Liver (tissue), 9 donors: Measurements from ENCODE around the gene B4GALNT2. TPM values are rescaled to one million over a fixed set of nuclear protein-coding genes. Genes with fewer than 3 reads are reported as not detected.

Source experiments
- DNase-seq: peaks from one replicate; pipeline ENCODE4 v3.0.0-alpha.2; 2017; ENCODE audit warnings: low spot score
- H3K27ac ChIP-seq, 2 donors: one replicate each; pipeline ENCODE4 v1.7.0; 2013; ENCODE audit warnings: inconsistent platforms in 2 of 2, low read length in 2 of 2, control low read depth in 1 of 2, low read depth in 1 of 2, mild to moderate bottlenecking in 1 of 2
- H3K27me3 ChIP-seq, 4 donors: one replicate each; pipeline versions ENCODE4 v1.6.1 to v1.7.0; 2013; ENCODE audit warnings: low read length in 3 of 4, inconsistent platforms in 1 of 4, mild to moderate bottlenecking in 1 of 4, moderate library complexity in 1 of 4; ENCODE audit not compliant: control insufficient read depth in 4 of 4, insufficient read depth in 4 of 4
- H3K36me3 ChIP-seq, 4 donors: one replicate each; pipeline versions ENCODE4 v1.6.1 to v1.7.0; 2013; ENCODE audit warnings: low read length in 3 of 4, mild to moderate bottlenecking in 3 of 4, low read depth in 1 of 4, moderate library complexity in 1 of 4; ENCODE audit not compliant: control insufficient read depth in 4 of 4, insufficient read depth in 3 of 4
- H3K4me1 ChIP-seq, 4 donors: one replicate each; pipeline versions ENCODE4 v1.6.1 to v1.7.0; 2013; ENCODE audit warnings: low read length in 3 of 4, mild to moderate bottlenecking in 3 of 4, moderate library complexity in 1 of 4; ENCODE audit not compliant: control insufficient read depth in 4 of 4, insufficient read depth in 4 of 4
- H3K4me3 ChIP-seq, 3 donors: one replicate each; pipeline versions ENCODE4 v1.6.1 to v1.7.0; 2013; ENCODE audit warnings: low read length in 3 of 3, control low read depth in 1 of 3, low read depth in 1 of 3, mild to moderate bottlenecking in 1 of 3
- H3K9ac ChIP-seq, 2 donors: one replicate each; pipeline ENCODE4 v1.7.0; 2013; ENCODE audit warnings: low read length in 2 of 2, mild to moderate bottlenecking in 2 of 2, moderate library complexity in 2 of 2, control low read depth in 1 of 2, low read depth in 1 of 2
- H3K9me3 ChIP-seq, 4 donors: one replicate each; pipeline versions ENCODE4 v1.6.1 to v1.7.0; 2013; ENCODE audit warnings: low read length in 3 of 4; ENCODE audit not compliant: control insufficient read depth in 4 of 4
- EGR1 ChIP-seq, 2 donors: IDR thresholded peaks; 2 replicates each; pipeline ENCODE4 v1.6.1; 2016 to 2018; ENCODE audit warnings: antibody characterized with exemption in 2 of 2, low read depth in 2 of 2
- FOXA1 ChIP-seq: IDR thresholded peaks from 2 replicates; pipeline ENCODE4 v1.6.1; 2016; ENCODE audit warnings: antibody characterized with exemption
- FOXA2 ChIP-seq: IDR thresholded peaks from 2 replicates; pipeline ENCODE4 v1.6.1; 2016; ENCODE audit warnings: antibody characterized with exemption
- HNF4G ChIP-seq: IDR thresholded peaks from 2 replicates; pipeline ENCODE4 v1.6.1; 2016; ENCODE audit warnings: antibody characterized with exemption
- JUND ChIP-seq, 2 donors: IDR thresholded peaks; 2 replicates each; pipeline ENCODE4 v1.6.1; 2016; ENCODE audit warnings: antibody characterized with exemption in 2 of 2
- NR2F2 ChIP-seq: IDR thresholded peaks from 2 replicates; pipeline ENCODE4 v1.6.1; 2016; ENCODE audit warnings: antibody characterized with exemption
- RAD21 ChIP-seq, 2 donors: IDR thresholded peaks; 2 replicates each; pipeline ENCODE4 v1.6.1; 2016; ENCODE audit warnings: antibody characterized with exemption in 2 of 2, mild to moderate bottlenecking in 2 of 2
- RXRA ChIP-seq, 2 donors: IDR thresholded peaks; 2 replicates each; pipeline ENCODE4 v1.6.1; 2017 to 2018; ENCODE audit warnings: antibody characterized with exemption in 2 of 2, mild to moderate bottlenecking in 1 of 2
- SP1 ChIP-seq: IDR thresholded peaks from 2 replicates; pipeline ENCODE4 v1.6.1; 2018; ENCODE audit warnings: antibody characterized with exemption, mild to moderate bottlenecking
- TAF1 ChIP-seq: conservative IDR thresholded peaks from 2 replicates; pipeline ENCODE4 v1.6.1; 2016; ENCODE audit warnings: antibody characterized with exemption, mild to moderate bottlenecking
- YY1 ChIP-seq: IDR thresholded peaks from 2 replicates; pipeline ENCODE4 v1.6.1; 2016; ENCODE audit warnings: antibody characterized with exemption, mild to moderate bottlenecking
- WGBS: extraction: QIAGEN DNeasy Blood & Tissue Kit; methylation state at CpG from one replicate; pipeline ENCODE4 v1.1.7; 2013; 5-methylcytosine and 5-hydroxymethylcytosine counted together
- polyA plus RNA-seq, 2 donors: library from polyadenylated mRNA; stranded (reverse) in 1 of 2; unstranded in 1 of 2; fragments of 200-250 nt in 1 of 2; fragments of >200 nt in 1 of 2; fragmentation: Nextera tagmentation in 1 of 2; extraction: Ambion mirVana in 1 of 2; gene quantifications; one replicate each; pipeline versions ENCODE4 v1.2.1 to v1.2.3, GENCODE V29; 2013 to 2015
- total RNA-seq, 2 donors: library from RNA; depleted of rRNA; stranded (reverse); fragments of >200 nt; gene quantifications; one replicate each; pipeline ENCODE4 v1.2.3, GENCODE V29; 2014
- TF ChIP-seq, protein P1 (sequence below): IDR thresholded peaks from 2 replicates; pipeline ENCODE4 v1.6.1; 2016; ENCODE audit warnings: antibody characterized with exemption
- TF ChIP-seq, protein P2 (sequence below): fragments of 150-350 bp; IDR thresholded peaks from 2 replicates; pipeline ENCODE4 v1.5.1; 2017; ENCODE audit warnings: improper control_type of control experiment, low read depth, low read length; ENCODE audit not compliant: missing input control
- TF ChIP-seq, protein P3 (sequence below): IDR thresholded peaks from 2 replicates; pipeline ENCODE4 v1.6.1; 2016; ENCODE audit warnings: antibody characterized with exemption
- TF ChIP-seq, protein P4 (sequence below): IDR thresholded peaks from 2 replicates; pipeline ENCODE4 v1.6.1; 2016; ENCODE audit warnings: antibody characterized with exemption, mild to moderate bottlenecking
- TF ChIP-seq, protein P5 (sequence below): IDR thresholded peaks from 2 replicates; pipeline ENCODE4 v1.6.1; 2016; ENCODE audit warnings: antibody characterized with exemption
- donor health status: healthy.
- donor health status: healthy.
- donor health status: healthy.
- donor health status: healthy.
- donor health status: healthy.

Gene B4GALNT2
- total and polyA plus RNA-seq, 4 donors = not detected

DNA sequence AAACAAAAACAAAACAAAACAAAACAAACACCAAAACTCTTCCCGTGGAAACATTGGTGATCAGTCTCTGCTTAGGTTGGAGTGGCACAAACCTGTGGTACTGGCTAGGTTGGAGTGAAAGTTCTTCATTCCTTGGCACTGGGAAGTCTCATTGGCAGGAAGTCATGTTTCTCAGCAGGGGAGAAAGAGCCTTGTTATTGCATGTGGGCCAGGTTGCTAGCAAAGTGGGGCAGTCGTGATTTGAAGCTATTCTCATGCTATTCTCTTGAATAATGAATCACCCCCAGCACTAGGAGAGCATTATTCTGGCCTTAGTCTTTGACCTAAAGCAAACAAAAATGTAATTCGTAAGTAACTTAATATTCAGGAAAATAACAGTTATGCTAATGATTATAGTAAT lies 24.3 kb upstream of the B4GALNT2 start:
- TF ChIP-seq RAD21 (IDR thresholded peaks at IDR 0.05) (no peak), YY1 (no peak), HNF4G (no peak), EGR1 (IDR thresholded peaks at IDR 0.05; ENCODE audit: low read depth in 2 of 2) (no peak), TAF1 (no peak), FOXA2 (no peak), RXRA (IDR thresholded peaks at IDR 0.05) (no peak)
- TF ChIP-seq, protein P1, sequence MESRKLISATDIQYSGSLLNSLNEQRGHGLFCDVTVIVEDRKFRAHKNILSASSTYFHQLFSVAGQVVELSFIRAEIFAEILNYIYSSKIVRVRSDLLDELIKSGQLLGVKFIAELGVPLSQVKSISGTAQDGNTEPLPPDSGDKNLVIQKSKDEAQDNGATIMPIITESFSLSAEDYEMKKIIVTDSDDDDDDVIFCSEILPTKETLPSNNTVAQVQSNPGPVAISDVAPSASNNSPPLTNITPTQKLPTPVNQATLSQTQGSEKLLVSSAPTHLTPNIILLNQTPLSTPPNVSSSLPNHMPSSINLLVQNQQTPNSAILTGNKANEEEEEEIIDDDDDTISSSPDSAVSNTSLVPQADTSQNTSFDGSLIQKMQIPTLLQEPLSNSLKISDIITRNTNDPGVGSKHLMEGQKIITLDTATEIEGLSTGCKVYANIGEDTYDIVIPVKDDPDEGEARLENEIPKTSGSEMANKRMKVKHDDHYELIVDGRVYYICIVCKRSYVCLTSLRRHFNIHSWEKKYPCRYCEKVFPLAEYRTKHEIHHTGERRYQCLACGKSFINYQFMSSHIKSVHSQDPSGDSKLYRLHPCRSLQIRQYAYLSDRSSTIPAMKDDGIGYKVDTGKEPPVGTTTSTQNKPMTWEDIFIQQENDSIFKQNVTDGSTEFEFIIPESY = no peak
- TF ChIP-seq, protein P2, sequence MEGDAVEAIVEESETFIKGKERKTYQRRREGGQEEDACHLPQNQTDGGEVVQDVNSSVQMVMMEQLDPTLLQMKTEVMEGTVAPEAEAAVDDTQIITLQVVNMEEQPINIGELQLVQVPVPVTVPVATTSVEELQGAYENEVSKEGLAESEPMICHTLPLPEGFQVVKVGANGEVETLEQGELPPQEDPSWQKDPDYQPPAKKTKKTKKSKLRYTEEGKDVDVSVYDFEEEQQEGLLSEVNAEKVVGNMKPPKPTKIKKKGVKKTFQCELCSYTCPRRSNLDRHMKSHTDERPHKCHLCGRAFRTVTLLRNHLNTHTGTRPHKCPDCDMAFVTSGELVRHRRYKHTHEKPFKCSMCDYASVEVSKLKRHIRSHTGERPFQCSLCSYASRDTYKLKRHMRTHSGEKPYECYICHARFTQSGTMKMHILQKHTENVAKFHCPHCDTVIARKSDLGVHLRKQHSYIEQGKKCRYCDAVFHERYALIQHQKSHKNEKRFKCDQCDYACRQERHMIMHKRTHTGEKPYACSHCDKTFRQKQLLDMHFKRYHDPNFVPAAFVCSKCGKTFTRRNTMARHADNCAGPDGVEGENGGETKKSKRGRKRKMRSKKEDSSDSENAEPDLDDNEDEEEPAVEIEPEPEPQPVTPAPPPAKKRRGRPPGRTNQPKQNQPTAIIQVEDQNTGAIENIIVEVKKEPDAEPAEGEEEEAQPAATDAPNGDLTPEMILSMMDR = no peak
- TF ChIP-seq, protein P3, sequence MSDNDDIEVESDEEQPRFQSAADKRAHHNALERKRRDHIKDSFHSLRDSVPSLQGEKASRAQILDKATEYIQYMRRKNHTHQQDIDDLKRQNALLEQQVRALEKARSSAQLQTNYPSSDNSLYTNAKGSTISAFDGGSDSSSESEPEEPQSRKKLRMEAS = no peak
- Histone ChIP-seq H3K9me3 (no peaks in the 10 kb centered on the region), H3K27me3 (peaks cover 0 to 2% (median 0%) of the 10 kb centered on the region in 4 donors), H3K27ac (no peak overlapping the region), H3K4me3 (no peak overlapping the region), H3K4me1 (no peaks in the 10 kb centered on the region), H3K36me3 (no peaks in the 10 kb centered on the region), H3K9ac (no peak overlapping the region)
- no peak for DNase-seq
- 70% methylated on average over 3 of the region's 3 CpGs for WGBS

DNA sequence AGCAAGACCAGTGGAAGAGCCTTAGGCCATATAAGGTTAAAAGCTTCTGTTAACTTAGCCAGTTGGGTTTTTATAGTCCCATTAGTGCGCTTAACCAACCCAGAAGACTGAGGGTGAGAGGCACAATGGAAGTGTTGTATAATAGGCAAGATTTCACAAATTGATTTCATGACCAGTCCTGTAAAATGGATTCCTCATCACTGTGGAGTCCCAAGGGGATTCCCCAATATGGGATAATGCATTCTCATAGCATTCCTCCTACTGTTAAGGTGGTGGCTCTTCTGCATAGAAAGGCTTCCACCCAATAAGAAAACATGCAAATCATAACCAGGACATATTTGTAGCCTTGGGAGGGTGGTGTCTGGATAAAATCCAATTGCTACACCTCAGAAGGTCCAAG lies 22.1 kb upstream of the B4GALNT2 start:
- TF ChIP-seq EGR1 (IDR thresholded peaks at IDR 0.05; ENCODE audit: low read depth in 2 of 2) = no peak
- TF ChIP-seq FOXA1 = no peak
- no peak for TF ChIP-seq HNF4G
- no peak for TF ChIP-seq TAF1
- 100% methylated on average over 1 of the region's 1 CpG for WGBS

DNA sequence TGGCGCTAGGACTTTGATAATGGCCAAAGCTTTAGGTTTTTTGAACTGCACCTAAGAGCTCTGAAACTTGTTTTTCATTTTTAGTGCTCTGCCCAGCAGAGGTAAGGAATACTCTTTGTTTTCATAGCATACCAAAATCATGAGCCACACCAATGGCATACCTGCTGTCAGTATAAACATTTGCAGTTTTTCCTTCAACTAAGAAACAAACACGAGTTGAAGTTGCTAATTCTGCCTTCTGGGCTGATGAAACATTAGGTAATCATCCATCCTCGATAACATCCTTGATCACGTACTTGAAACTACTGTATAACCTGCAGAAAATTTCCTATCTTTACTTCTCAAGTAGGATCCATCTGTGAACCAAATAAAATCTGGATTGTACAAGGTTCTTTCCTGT lies 20.6 kb upstream of the B4GALNT2 start:
- H3K4me3 ChIP-seq = no peak overlapping the region
- no peak for DNase-seq
- H3K4me1 ChIP-seq = no peaks in the 10 kb centered on the region
- H3K27me3 ChIP-seq = peaks cover 0 to 2% (median 0%) of the 10 kb centered on the region in 4 donors
- H3K9ac ChIP-seq = no peak overlapping the region
- TF ChIP-seq, protein P4, sequence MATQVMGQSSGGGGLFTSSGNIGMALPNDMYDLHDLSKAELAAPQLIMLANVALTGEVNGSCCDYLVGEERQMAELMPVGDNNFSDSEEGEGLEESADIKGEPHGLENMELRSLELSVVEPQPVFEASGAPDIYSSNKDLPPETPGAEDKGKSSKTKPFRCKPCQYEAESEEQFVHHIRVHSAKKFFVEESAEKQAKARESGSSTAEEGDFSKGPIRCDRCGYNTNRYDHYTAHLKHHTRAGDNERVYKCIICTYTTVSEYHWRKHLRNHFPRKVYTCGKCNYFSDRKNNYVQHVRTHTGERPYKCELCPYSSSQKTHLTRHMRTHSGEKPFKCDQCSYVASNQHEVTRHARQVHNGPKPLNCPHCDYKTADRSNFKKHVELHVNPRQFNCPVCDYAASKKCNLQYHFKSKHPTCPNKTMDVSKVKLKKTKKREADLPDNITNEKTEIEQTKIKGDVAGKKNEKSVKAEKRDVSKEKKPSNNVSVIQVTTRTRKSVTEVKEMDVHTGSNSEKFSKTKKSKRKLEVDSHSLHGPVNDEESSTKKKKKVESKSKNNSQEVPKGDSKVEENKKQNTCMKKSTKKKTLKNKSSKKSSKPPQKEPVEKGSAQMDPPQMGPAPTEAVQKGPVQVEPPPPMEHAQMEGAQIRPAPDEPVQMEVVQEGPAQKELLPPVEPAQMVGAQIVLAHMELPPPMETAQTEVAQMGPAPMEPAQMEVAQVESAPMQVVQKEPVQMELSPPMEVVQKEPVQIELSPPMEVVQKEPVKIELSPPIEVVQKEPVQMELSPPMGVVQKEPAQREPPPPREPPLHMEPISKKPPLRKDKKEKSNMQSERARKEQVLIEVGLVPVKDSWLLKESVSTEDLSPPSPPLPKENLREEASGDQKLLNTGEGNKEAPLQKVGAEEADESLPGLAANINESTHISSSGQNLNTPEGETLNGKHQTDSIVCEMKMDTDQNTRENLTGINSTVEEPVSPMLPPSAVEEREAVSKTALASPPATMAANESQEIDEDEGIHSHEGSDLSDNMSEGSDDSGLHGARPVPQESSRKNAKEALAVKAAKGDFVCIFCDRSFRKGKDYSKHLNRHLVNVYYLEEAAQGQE = no peak
- TF ChIP-seq TAF1 (no peak), EGR1 (IDR thresholded peaks at IDR 0.05; ENCODE audit: low read depth in 2 of 2) (no peak), HNF4G (no peak), NR2F2 (no peak), RXRA (IDR thresholded peaks at IDR 0.05) (no peak), YY1 (no peak), RAD21 (IDR thresholded peaks at IDR 0.05) (no peak), JUND (IDR thresholded peaks at IDR 0.05) (no peak), FOXA2 (no peak), SP1 (no peak), FOXA1 (no peak)
- TF ChIP-seq, protein P5, sequence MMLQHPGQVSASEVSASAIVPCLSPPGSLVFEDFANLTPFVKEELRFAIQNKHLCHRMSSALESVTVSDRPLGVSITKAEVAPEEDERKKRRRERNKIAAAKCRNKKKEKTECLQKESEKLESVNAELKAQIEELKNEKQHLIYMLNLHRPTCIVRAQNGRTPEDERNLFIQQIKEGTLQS = no peak
- TF ChIP-seq, protein P2 = no peak
- TF ChIP-seq, protein P3 = no peak
- H3K36me3 ChIP-seq = no peaks in the 10 kb centered on the region
- no peaks in the 10 kb centered on the region for H3K9me3 ChIP-seq
- 74% methylated on average over 4 of the region's 4 CpGs for WGBS
- H3K27ac ChIP-seq = no peak overlapping the region

More for the DNA sequence above, 22.1 kb upstream of the B4GALNT2 start:
- H3K9me3 ChIP-seq = no peaks in the 10 kb centered on the region
- no peak overlapping the region for H3K4me3 ChIP-seq
- peaks cover 0 to 2% (median 0%) of the 10 kb centered on the region in 4 donors for H3K27me3 ChIP-seq
- no peak overlapping the region for H3K9ac ChIP-seq
- no peak overlapping the region for H3K27ac ChIP-seq
- DNase-seq = no peak
- no peaks in the 10 kb centered on the region for H3K4me1 ChIP-seq
- no peaks in the 10 kb centered on the region for H3K36me3 ChIP-seq
